MM.1S (cell line): ENCODE results near the gene PLCG2.

Experiments
- DNase-seq: peaks from one replicate; pipeline ENCODE4 v3.0.0-alpha.2; 2015
- H2AFZ ChIP-seq: fragments of 300-600 bp; sonication (generic); 2 replicates; pipeline ENCODE4 v1.6.0; 2016; ENCODE audit warnings: antibody characterized with exemption, low read length
- H3F3A ChIP-seq: fragments of 300-600 bp; sonication (generic); 2 replicates; pipeline ENCODE4 v1.6.1; 2016; ENCODE audit warnings: mild to moderate bottlenecking, antibody characterized with exemption, low read length, moderate library complexity, mixed read lengths; ENCODE audit not compliant: insufficient read depth
- H3K27ac ChIP-seq: fragments of 300-600 bp; sonication (generic); 2 replicates; pipeline ENCODE4 v1.5.1; 2016; ENCODE audit warnings: mild to moderate bottlenecking, low read length
- H3K27me3 ChIP-seq: fragments of 300-600 bp; sonication (generic); replicated peaks from 2 replicates; pipeline ENCODE4 v1.6.0; 2016; ENCODE audit warnings: low read length; ENCODE audit not compliant: insufficient read depth
- H3K36me3 ChIP-seq: fragments of 300-600 bp; sonication (generic); replicated peaks from 2 replicates; pipeline ENCODE4 v1.6.1; 2016; ENCODE audit warnings: mild to moderate bottlenecking, low read length, mixed read lengths; ENCODE audit not compliant: insufficient read depth
- H3K4me1 ChIP-seq: fragments of 300-600 bp; sonication (generic); 2 replicates; pipeline ENCODE4 v1.6.1; 2016; ENCODE audit warnings: low read length, mixed read lengths
- H3K4me2 ChIP-seq: fragments of 300-600 bp; sonication (generic); 2 replicates; pipeline ENCODE4 v1.6.0; 2016; ENCODE audit warnings: low read depth, low read length
- H3K4me3 ChIP-seq: fragments of 300-600 bp; sonication (generic); 2 replicates; pipeline ENCODE4 v1.5.1; 2016; ENCODE audit warnings: low read length, mixed read lengths
- H3K79me2 ChIP-seq: fragments of 300-600 bp; sonication (generic); 2 replicates; pipeline ENCODE4 v1.6.1; 2016; ENCODE audit warnings: mixed run types, low read length, mixed read lengths
- H3K9ac ChIP-seq: fragments of 300-600 bp; sonication (generic); 2 replicates; pipeline ENCODE4 v1.6.1; 2016; ENCODE audit warnings: low read length, mixed read lengths
- H3K9me2 ChIP-seq: fragments of 300-600 bp; sonication (generic); replicated peaks from 2 replicates; pipeline ENCODE4 v1.6.1; 2016; ENCODE audit warnings: mild to moderate bottlenecking, low read length, mixed read lengths; ENCODE audit not compliant: insufficient read depth
- H3K9me3 ChIP-seq: fragments of 300-600 bp; sonication (generic); replicated peaks from 2 replicates; pipeline ENCODE4 v1.6.1; 2016; ENCODE audit warnings: mild to moderate bottlenecking, low read length, mixed read lengths; ENCODE audit not compliant: insufficient read depth
- H4K20me1 ChIP-seq: fragments of 300-600 bp; sonication (generic); 2 replicates; pipeline ENCODE4 v1.6.1; 2016; ENCODE audit warnings: mild to moderate bottlenecking, low read length, moderate library complexity, mixed read lengths; ENCODE audit not compliant: insufficient read depth
- CTCF ChIP-seq: fragments of 300-600 bp; sonication (generic); IDR thresholded peaks from 2 replicates; pipeline ENCODE4 v1.5.1; 2016; ENCODE audit warnings: antibody characterized with exemption, low read length, mixed read lengths
- EZH2 ChIP-seq: fragments of 300-600 bp; sonication (generic); optimal IDR thresholded peaks from 2 replicates; pipeline ENCODE3; 2017; ENCODE audit warnings: low read depth, mild to moderate bottlenecking, antibody characterized with exemption, low read length, mixed read lengths
- EZH2phosphoT487 ChIP-seq: fragments of 300-600 bp; sonication (generic); IDR thresholded peaks from 2 replicates; pipeline ENCODE4 v1.6.1; 2018; ENCODE audit warnings: antibody characterized with exemption, low read length

Gene PLCG2

DNA sequence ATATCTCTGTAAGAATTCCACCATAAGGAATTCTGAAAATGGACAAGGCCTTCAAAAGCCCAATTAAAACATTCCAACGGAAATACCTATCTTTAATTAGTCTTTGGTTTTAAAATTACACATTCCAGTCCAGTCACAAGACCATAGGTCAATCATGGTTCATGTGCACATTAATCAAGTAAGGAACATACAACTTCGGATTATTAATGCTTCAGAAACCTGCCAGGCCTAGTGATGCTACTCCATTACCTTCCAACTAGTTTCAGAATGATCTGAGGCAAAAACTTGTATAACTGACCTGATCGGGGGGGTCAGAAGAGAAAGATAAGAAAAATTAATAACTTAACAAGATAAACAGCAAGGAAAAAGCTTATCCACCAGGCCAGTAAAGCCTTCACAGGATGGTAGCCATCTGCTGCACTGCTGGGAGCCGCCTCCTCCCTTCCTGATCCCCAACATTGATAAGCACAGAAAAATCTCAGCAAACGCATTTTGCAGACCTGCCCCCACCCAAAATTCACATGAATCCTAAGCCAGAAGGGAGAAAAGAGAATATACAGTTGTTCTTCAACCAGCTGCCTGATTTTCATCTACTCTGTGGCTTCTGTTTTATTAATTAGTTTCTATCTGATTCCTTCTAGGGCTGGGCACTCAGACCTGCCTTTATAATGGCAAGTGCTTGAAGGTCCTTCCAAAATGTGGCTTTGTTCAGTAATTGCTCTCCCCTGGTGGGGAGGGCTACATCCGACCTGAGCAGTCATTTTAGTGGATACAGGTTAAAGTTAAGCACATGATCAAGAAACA, 226.1 kb downstream of the PLCG2 start:
- H3K4me1 ChIP-seq = no peaks in the 10 kb centered on the region
- H3K27ac ChIP-seq = no peak overlapping the region
- H3K4me2 ChIP-seq = no peak overlapping the region
- DNase-seq = no peak
- H2AFZ ChIP-seq = no peak overlapping the region
- TF ChIP-seq EZH2phosphoT487 (no peak), CTCF (no peak), EZH2 (no peak)
- no peaks in the 10 kb centered on the region for H3K27me3 ChIP-seq
- H3K36me3 ChIP-seq = no peaks in the 10 kb centered on the region
- H3K9ac ChIP-seq = no peak overlapping the region
- H3K4me3 ChIP-seq = no peak overlapping the region
- H3F3A ChIP-seq = no peaks in the 10 kb centered on the region
- H3K79me2 ChIP-seq = peaks cover 4% of the 10 kb centered on the region; the same call in 1 of the 2 replicates
- H3K9me3 ChIP-seq = no peaks in the 10 kb centered on the region
- no peaks in the 10 kb centered on the region for H3K9me2 ChIP-seq
- H4K20me1 ChIP-seq = no peaks in the 10 kb centered on the region

GRCh38 chr16:82006036-82006435, 226.9 kb downstream of the PLCG2 start:
- no peak overlapping the region for H3K4me2 ChIP-seq
- no peaks in the 10 kb centered on the region for H3K36me3 ChIP-seq
- H3K4me3 ChIP-seq = no peak overlapping the region
- no peaks in the 10 kb centered on the region for H3K9me2 ChIP-seq
- no peaks in the 10 kb centered on the region for H3K9me3 ChIP-seq
- no peak overlapping the region for H3K27ac ChIP-seq
- H4K20me1 ChIP-seq = no peaks in the 10 kb centered on the region
- H3K27me3 ChIP-seq = no peaks in the 10 kb centered on the region
- no peaks in the 10 kb centered on the region for H3K4me1 ChIP-seq
- TF ChIP-seq EZH2 (no peak), EZH2phosphoT487 (no peak), CTCF (no peak)
- peaks cover 3% of the 10 kb centered on the region; the same call in 1 of the 2 replicates for H3F3A ChIP-seq
- DNase-seq = no peak
- H3K9ac ChIP-seq = no peak overlapping the region
- peaks cover 10% of the 10 kb centered on the region; the same call in 1 of the 2 replicates for H3K79me2 ChIP-seq
- no peak overlapping the region for H2AFZ ChIP-seq

- peaks cover 5% of the 10 kb centered on the region; the same call in 1 of the 2 replicates for H3K4me1 ChIP-seq
- H3K36me3 ChIP-seq = no peaks in the 10 kb centered on the region
- H3K4me3 ChIP-seq = no peak overlapping the region
- no peak overlapping the region for H2AFZ ChIP-seq
- H3K79me2 ChIP-seq = peaks cover 10% of the 10 kb centered on the region; the same call in 1 of the 2 replicates
- H3K27me3 ChIP-seq = no peaks in the 10 kb centered on the region
- H3K27ac ChIP-seq = no peak overlapping the region
- H3K9ac ChIP-seq = no peak overlapping the region
- no peaks in the 10 kb centered on the region for H3K9me3 ChIP-seq
- no peaks in the 10 kb centered on the region for H4K20me1 ChIP-seq
- TF ChIP-seq EZH2 (no peak), CTCF (no peak), EZH2phosphoT487 (no peak)
- peaks cover 3% of the 10 kb centered on the region; the same call in 1 of the 2 replicates for H3F3A ChIP-seq
- H3K9me2 ChIP-seq = no peaks in the 10 kb centered on the region
- DNase-seq = no peak
- H3K4me2 ChIP-seq = no peak overlapping the region
These were observed 228.1 kb downstream of the PLCG2 start for GRCh38 chr16:82007189-82007588.
